ENCODE results near the gene NFIX.

GRCh38 chr19:13011653-13012389 is 16.5 kb downstream of the NFIX start:
- no peak for TF ChIP-seq CTCF (conservative IDR thresholded peaks at IDR 0.05 in 1 of 2, IDR thresholded peaks at IDR 0.05 in 1 of 2; ENCODE audit: low read depth in 1 of 2, low read length in 2 of 2)
- TF ChIP-seq EZH2 (IDR thresholded peaks at IDR 0.05; ENCODE audit: low read length, missing control alignments) = no peak
